ENCODE results near the gene CYP17A1.

The CYP17A1 gene

GRCh38 chr10:102802920-102803534 is 34.2 kb downstream of the CYP17A1 start:
- no peak for DNase-seq

GRCh38 chr10:102801978-102802377 is 35.2 kb downstream of the CYP17A1 start:
- DNase-seq: no peak

GRCh38 chr10:102801496-102801895 is 35.7 kb downstream of the CYP17A1 start:
- DNase-seq: no peak

- DNase-seq: no peak
These were observed 36.4 kb downstream of the CYP17A1 start for GRCh38 chr10:102800611-102801335.

- no peak for DNase-seq
These were observed 37.3 kb downstream of the CYP17A1 start for GRCh38 chr10:102799691-102800471.

- no peak for DNase-seq
These were observed 40.6 kb downstream of the CYP17A1 start for GRCh38 chr10:102796407-102797176.

GRCh38 chr10:102795453-102796406 is 41.5 kb downstream of the CYP17A1 start:
- no peak for DNase-seq

- no peak for DNase-seq
These were observed 45.3 kb downstream of the CYP17A1 start for GRCh38 chr10:102791754-102792395.

GRCh38 chr10:102785818-102786217 is 51.4 kb downstream of the CYP17A1 start:
- DNase-seq: no peak

GRCh38 chr10:102783568-102783967 is 53.6 kb downstream of the CYP17A1 start:
- no peak for DNase-seq

- DNase-seq: no peak
These were observed 54.3 kb downstream of the CYP17A1 start for GRCh38 chr10:102782673-102783551.

- DNase-seq: no peak
These were observed 55.2 kb downstream of the CYP17A1 start for GRCh38 chr10:102781921-102782557.

GRCh38 chr10:102781090-102781920 is 55.9 kb downstream of the CYP17A1 start:
- DNase-seq: no peak
